ENCODE data around the gene KCTD1. TPM values are rescaled to one million over a fixed set of nuclear protein-coding genes. Genes with fewer than 3 reads are reported as not detected.
A peak's percentile ranks its signal among the peaks of the same experiment; 100 is the strongest.

Gene KCTD1
- total RNA-seq, 1 experiment from 2014 or later: 4.1 TPM

DNA sequence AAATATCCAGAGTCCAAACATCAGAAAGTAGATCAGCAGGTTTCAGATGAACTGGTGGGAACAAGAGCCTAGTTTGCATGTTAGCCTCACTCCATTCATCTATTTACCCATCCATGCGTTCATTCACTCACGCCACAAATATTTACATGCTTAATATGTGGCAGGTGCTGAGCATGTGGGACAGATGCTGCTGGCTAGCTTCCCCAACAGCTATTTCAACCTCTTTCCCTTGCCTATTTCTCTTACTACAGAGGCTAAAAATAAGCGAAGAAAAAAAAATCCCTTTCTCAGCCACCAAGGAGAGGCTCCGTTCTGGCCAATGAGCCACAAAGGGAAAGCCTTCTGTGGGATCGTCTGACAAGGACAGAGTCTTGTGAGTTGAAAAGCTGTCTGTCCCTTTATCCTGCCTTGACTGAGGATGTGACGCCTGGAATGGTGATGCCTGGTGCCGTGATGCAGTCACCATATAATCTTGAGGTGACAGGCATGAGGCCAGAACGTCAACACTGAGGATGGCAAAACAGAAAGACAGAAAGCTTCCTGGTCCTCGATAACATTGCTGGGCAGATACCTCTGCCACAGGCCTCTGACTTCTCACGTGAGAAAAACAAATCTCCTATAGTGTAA, 78.2 kb downstream of the KCTD1 start:
- Histone ChIP-seq H3K36me3 (ENCODE audit: insufficient read depth, low read length, poor library complexity, severe bottlenecking) (no peaks in the 10 kb centered on the region), H3K9me3 (ENCODE audit: low read depth, low read length, poor library complexity, severe bottlenecking) (no peaks in the 10 kb centered on the region), H3K4me3 (ENCODE audit: low read depth, low read length, poor library complexity, severe bottlenecking) (no peak overlapping the region), H3K4me1 (ENCODE audit: insufficient read depth, low read length, poor library complexity, severe bottlenecking) (no peaks in the 10 kb centered on the region), H3K27ac (ENCODE audit: low read depth, low read length, poor library complexity, severe bottlenecking) (no peak overlapping the region), H3K27me3 (replicated peaks; ENCODE audit: insufficient read depth, low read depth, low read length, poor library complexity) (no peaks in the 10 kb centered on the region)
- TF ChIP-seq EZH2 (IDR thresholded peaks at IDR 0.05; ENCODE audit: borderline replicate concordance, low read depth, low read length, poor library complexity, severe bottlenecking): no peak
- CTCF ChIA-PET: no interaction called here
- POLR2A ChIA-PET (ENCODE audit: low non-redundant PET): no interaction called here
- DNase-seq (ENCODE audit: low spot score): no peak
- BruUV-seq (replicated peaks): no TSS peak
- intact Hi-C loops (cut with micrococcal nuclease; ENCODE audit: unreplicated experiment): no loop called here

DNA sequence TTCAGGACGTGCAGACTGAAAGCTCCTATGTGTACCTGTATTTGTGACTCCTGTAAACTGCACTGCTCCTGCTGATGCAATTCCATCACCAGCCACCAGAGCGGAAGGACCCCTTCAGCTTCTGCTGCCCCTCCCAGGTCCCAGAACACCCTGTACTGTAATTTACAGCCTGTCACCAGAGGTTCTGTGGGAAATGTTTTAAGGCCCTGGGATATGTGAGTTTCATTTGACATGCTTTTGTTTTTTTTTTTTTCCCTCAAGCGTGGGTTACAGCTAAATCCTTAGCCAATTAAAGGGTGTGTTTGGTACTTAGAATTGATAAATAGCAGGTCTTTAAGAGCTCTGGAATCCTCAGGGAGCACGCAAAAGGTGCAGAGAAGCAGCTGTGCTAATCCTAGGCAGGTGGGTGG, 79.4 kb downstream of the KCTD1 start:
- Histone ChIP-seq H3K27ac (ENCODE audit: low read depth, low read length, poor library complexity, severe bottlenecking) (no peak overlapping the region), H3K36me3 (ENCODE audit: insufficient read depth, low read length, poor library complexity, severe bottlenecking) (no peaks in the 10 kb centered on the region), H3K27me3 (replicated peaks; ENCODE audit: insufficient read depth, low read depth, low read length, poor library complexity) (no peaks in the 10 kb centered on the region), H3K4me1 (ENCODE audit: insufficient read depth, low read length, poor library complexity, severe bottlenecking) (no peaks in the 10 kb centered on the region), H3K9me3 (ENCODE audit: low read depth, low read length, poor library complexity, severe bottlenecking) (no peaks in the 10 kb centered on the region), H3K4me3 (ENCODE audit: low read depth, low read length, poor library complexity, severe bottlenecking) (no peak overlapping the region)
- TF ChIP-seq, protein P1, sequence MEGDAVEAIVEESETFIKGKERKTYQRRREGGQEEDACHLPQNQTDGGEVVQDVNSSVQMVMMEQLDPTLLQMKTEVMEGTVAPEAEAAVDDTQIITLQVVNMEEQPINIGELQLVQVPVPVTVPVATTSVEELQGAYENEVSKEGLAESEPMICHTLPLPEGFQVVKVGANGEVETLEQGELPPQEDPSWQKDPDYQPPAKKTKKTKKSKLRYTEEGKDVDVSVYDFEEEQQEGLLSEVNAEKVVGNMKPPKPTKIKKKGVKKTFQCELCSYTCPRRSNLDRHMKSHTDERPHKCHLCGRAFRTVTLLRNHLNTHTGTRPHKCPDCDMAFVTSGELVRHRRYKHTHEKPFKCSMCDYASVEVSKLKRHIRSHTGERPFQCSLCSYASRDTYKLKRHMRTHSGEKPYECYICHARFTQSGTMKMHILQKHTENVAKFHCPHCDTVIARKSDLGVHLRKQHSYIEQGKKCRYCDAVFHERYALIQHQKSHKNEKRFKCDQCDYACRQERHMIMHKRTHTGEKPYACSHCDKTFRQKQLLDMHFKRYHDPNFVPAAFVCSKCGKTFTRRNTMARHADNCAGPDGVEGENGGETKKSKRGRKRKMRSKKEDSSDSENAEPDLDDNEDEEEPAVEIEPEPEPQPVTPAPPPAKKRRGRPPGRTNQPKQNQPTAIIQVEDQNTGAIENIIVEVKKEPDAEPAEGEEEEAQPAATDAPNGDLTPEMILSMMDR (conservative IDR thresholded peaks at IDR 0.05; ENCODE audit: low read depth, low read length): peak; percentile 57
- no peak for TF ChIP-seq EZH2 (IDR thresholded peaks at IDR 0.05; ENCODE audit: borderline replicate concordance, low read depth, low read length, poor library complexity, severe bottlenecking)
- no TSS peak for BruUV-seq (replicated peaks)
- POLR2A ChIA-PET (ENCODE audit: low non-redundant PET): no interaction called here
- CTCF ChIA-PET: no interaction called here
- peak; percentile 53 for DNase-seq (ENCODE audit: low spot score)
- intact Hi-C loops (cut with micrococcal nuclease; ENCODE audit: unreplicated experiment): no loop called here

DNA sequence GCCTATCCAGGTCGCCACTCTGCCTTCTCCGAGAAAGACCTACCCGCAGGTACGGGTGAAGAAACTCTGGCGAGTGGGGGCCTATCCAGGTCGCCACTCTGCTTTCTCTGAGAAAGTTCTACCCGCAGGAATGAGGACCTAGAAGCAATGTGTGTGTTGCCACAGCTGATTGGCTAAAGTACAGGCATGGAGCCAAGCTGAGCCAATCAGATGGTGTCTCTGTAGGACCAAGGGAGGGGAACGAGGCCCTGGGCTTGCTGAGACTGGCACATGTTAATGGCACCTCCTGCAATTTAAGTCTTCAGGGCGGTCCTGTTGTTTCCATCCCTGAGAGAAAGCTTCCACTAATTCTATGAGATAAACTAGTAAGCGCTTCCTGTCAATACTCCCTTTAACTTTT, 82.3 kb downstream of the KCTD1 start:
- DNase-seq (ENCODE audit: low spot score): no peak
- BruUV-seq (replicated peaks): no TSS peak
- Histone ChIP-seq H3K4me1 (ENCODE audit: insufficient read depth, low read length, poor library complexity, severe bottlenecking) (no peaks in the 10 kb centered on the region), H3K4me3 (ENCODE audit: low read depth, low read length, poor library complexity, severe bottlenecking) (no peak overlapping the region), H3K9me3 (ENCODE audit: low read depth, low read length, poor library complexity, severe bottlenecking) (no peaks in the 10 kb centered on the region), H3K36me3 (ENCODE audit: insufficient read depth, low read length, poor library complexity, severe bottlenecking) (no peaks in the 10 kb centered on the region), H3K27ac (ENCODE audit: low read depth, low read length, poor library complexity, severe bottlenecking) (no peak overlapping the region), H3K27me3 (replicated peaks; ENCODE audit: insufficient read depth, low read depth, low read length, poor library complexity) (no peaks in the 10 kb centered on the region)
- ChIA-PET POLR2A (ENCODE audit: low non-redundant PET) (no interaction called here), CTCF (no interaction called here)
- TF ChIP-seq, protein P1 (conservative IDR thresholded peaks at IDR 0.05; ENCODE audit: low read depth, low read length): no peak
- no peak for TF ChIP-seq EZH2 (IDR thresholded peaks at IDR 0.05; ENCODE audit: borderline replicate concordance, low read depth, low read length, poor library complexity, severe bottlenecking)
- intact Hi-C loops (cut with micrococcal nuclease; ENCODE audit: unreplicated experiment): no loop called here

DNA sequence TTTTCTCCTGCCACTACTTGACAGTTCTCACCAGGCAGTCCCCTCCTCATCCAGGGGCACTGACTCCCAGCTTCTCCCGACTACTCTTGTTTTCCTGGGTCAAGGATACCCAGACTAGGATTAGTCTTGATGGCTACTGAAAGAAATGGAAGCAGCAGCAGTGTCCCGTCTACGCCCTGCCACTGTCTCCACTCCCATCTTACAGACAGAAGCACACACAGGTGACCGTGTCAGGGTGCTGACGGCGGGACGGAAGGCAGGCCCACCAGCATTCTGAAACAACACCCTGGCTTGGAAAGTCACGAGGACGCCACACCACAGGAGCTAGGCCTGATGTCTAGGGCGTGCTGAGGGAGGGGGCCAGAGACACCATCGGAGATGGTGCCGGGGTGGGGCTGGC, 82.9 kb downstream of the KCTD1 start:
- H3K27ac ChIP-seq (ENCODE audit: low read depth, low read length, poor library complexity, severe bottlenecking): no peak overlapping the region
- ChIA-PET CTCF (no interaction called here), POLR2A (ENCODE audit: low non-redundant PET) (no interaction called here)
- no peaks in the 10 kb centered on the region for H3K4me1 ChIP-seq (ENCODE audit: insufficient read depth, low read length, poor library complexity, severe bottlenecking)
- DNase-seq (ENCODE audit: low spot score): no peak
- no peaks in the 10 kb centered on the region for H3K27me3 ChIP-seq (replicated peaks; ENCODE audit: insufficient read depth, low read depth, low read length, poor library complexity)
- no peak overlapping the region for H3K4me3 ChIP-seq (ENCODE audit: low read depth, low read length, poor library complexity, severe bottlenecking)
- no peaks in the 10 kb centered on the region for H3K36me3 ChIP-seq (ENCODE audit: insufficient read depth, low read length, poor library complexity, severe bottlenecking)
- intact Hi-C loops (cut with micrococcal nuclease; ENCODE audit: unreplicated experiment): no loop called here
- no peaks in the 10 kb centered on the region for H3K9me3 ChIP-seq (ENCODE audit: low read depth, low read length, poor library complexity, severe bottlenecking)
- no peak for TF ChIP-seq EZH2 (IDR thresholded peaks at IDR 0.05; ENCODE audit: borderline replicate concordance, low read depth, low read length, poor library complexity, severe bottlenecking)
- TF ChIP-seq, protein P1 (conservative IDR thresholded peaks at IDR 0.05; ENCODE audit: low read depth, low read length): no peak
- BruUV-seq (replicated peaks): no TSS peak
